SK-N-SH treated with all-trans-retinoic acid at 6 μM for 48 hours (cell line): ENCODE measurements around the gene POLR3B.
"Not testable (repeated sequence)": the region's sequence is repeated elsewhere in the genome, so short reads cannot be mapped to it uniquely, and the experiment has no call there.

Source experiments
- ARNTL ChIP-seq: fragments of 450-650 bp; formaldehyde crosslinking; IDR thresholded peaks from 2 replicates; pipeline ENCODE4 v1.5.0; 2020; ENCODE audit warnings: low read depth, mild to moderate bottlenecking, moderate library complexity, borderline replicate concordance
- ESRRG ChIP-seq: fragments of 250-450 bp; sonication (Bioruptor Pico); IDR thresholded peaks from 2 replicates; pipeline ENCODE4 v1.6.1; 2021; ENCODE audit warnings: mild to moderate bottlenecking
- PATZ1 ChIP-seq: fragments of 250-450 bp; sonication (Bioruptor Pico); IDR thresholded peaks from 2 replicates; pipeline ENCODE4 v1.8.0; 2020; ENCODE audit warnings: mild to moderate bottlenecking, moderate library complexity, borderline replicate concordance
- PPARA ChIP-seq: fragments of 250-450 bp; sonication (Bioruptor Pico); IDR thresholded peaks from 2 replicates; pipeline ENCODE4 v1.5.0; 2020; ENCODE audit warnings: mild to moderate bottlenecking, borderline replicate concordance
- TSHZ2 ChIP-seq: fragments of 250-450 bp; sonication (Bioruptor Pico); IDR thresholded peaks from 2 replicates; pipeline ENCODE4 v1.5.0; 2020; ENCODE audit warnings: mild to moderate bottlenecking, moderate library complexity
- ZNF8 ChIP-seq: fragments of 450-650 bp; formaldehyde crosslinking; IDR thresholded peaks from 2 replicates; pipeline ENCODE4 v1.5.0; 2020; ENCODE audit warnings: mild to moderate bottlenecking, moderate library complexity

- TF ChIP-seq ARNTL; PPARA (CRISPR knock-in tag); ESRRG (CRISPR knock-in tag); PATZ1 (CRISPR knock-in tag); ZNF8; TSHZ2: not testable (repeated sequence)
These were observed 44.1 kb upstream of the POLR3B start for GRCh38 chr12:106313413-106313812.
